ENCODE measurements around the gene TEX101.
"Not testable (repeated sequence)": the region's sequence is repeated elsewhere in the genome, so short reads cannot be mapped to it uniquely, and the experiment has no call there.

TEX101 gene

GRCh38 chr19:43391552-43391935 is 23.1 kb upstream of the TEX101 start:
- not testable (repeated sequence) for H3K4me1 Mint-ChIP-seq (ENCODE audit: low read depth in 2 of 2); ATAC-seq (replicated peaks); H3K36me3 Mint-ChIP-seq (ENCODE audit: insufficient read depth); H3K9me3 Mint-ChIP-seq; H3K27ac Mint-ChIP-seq; H3K4me3 Mint-ChIP-seq; DNase-seq
- H3K27me3 Mint-ChIP-seq: peaks cover 41 to 51% of the 10 kb centered on the region in 2 donors

- H3K27ac Mint-ChIP-seq; H3K36me3 Mint-ChIP-seq (ENCODE audit: insufficient read depth); ATAC-seq (replicated peaks); H3K9me3 Mint-ChIP-seq; H3K4me3 Mint-ChIP-seq; DNase-seq; H3K4me1 Mint-ChIP-seq (ENCODE audit: low read depth in 2 of 2): not testable (repeated sequence)
- peaks cover 44 to 61% of the 10 kb centered on the region in 2 donors for H3K27me3 Mint-ChIP-seq
Observed at GRCh38 chr19:43393501-43393900, 21.2 kb upstream of the TEX101 start.

GRCh38 chr19:43395561-43395960 is 19.1 kb upstream of the TEX101 start:
- no peak overlapping the region for H3K4me3 Mint-ChIP-seq
- peaks cover 61 to 64% of the 10 kb centered on the region in 2 donors for H3K27me3 Mint-ChIP-seq
- DNase-seq (no peak), ATAC-seq (replicated peaks) (no peak)
- no peaks in the 10 kb centered on the region for H3K4me1 Mint-ChIP-seq (ENCODE audit: low read depth in 2 of 2)
- H3K9me3 Mint-ChIP-seq: no peaks in the 10 kb centered on the region
- H3K27ac Mint-ChIP-seq: no peak overlapping the region
- no peaks in the 10 kb centered on the region for H3K36me3 Mint-ChIP-seq (ENCODE audit: insufficient read depth)

DNA sequence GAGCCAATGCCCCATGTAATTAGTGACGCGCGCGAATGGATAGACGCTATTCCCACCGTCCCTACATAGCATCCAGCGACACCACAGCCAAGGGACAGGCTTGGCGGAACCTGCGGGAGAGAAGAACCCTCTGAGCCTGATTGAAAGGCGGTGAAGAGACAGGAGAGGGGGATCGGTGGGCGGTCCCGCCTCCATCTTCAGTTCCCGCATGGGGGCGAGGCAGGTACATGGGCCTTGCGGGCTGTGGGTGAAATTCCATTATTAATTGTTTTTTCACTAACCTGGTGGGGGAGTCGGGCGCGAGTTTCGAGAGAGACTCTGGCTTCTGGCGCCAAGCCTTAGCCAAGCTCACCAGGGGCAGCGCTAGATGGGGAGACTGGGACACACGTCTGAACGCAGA is 8.4 kb upstream of the TEX101 start:
- no peak overlapping the region for H3K4me3 Mint-ChIP-seq
- H3K9me3 Mint-ChIP-seq: no peaks in the 10 kb centered on the region
- no peaks in the 10 kb centered on the region for H3K36me3 Mint-ChIP-seq (ENCODE audit: insufficient read depth)
- H3K27ac Mint-ChIP-seq: no peak overlapping the region
- ATAC-seq (replicated peaks): no peak
- no peaks in the 10 kb centered on the region for H3K4me1 Mint-ChIP-seq (ENCODE audit: low read depth in 2 of 2)
- DNase-seq: no peak
- H3K27me3 Mint-ChIP-seq: peaks cover 28 to 44% of the 10 kb centered on the region in 2 donors

GRCh38 chr19:43407416-43408005 is 7.2 kb upstream of the TEX101 start:
- ATAC-seq (replicated peaks): no peak
- no peak overlapping the region for H3K27ac Mint-ChIP-seq
- no peak overlapping the region for H3K4me3 Mint-ChIP-seq
- DNase-seq: no peak
- no peaks in the 10 kb centered on the region for H3K9me3 Mint-ChIP-seq
- H3K4me1 Mint-ChIP-seq (ENCODE audit: low read depth in 2 of 2): no peaks in the 10 kb centered on the region
- no peaks in the 10 kb centered on the region for H3K36me3 Mint-ChIP-seq (ENCODE audit: insufficient read depth)
- peaks cover 33 to 49% of the 10 kb centered on the region in 2 donors for H3K27me3 Mint-ChIP-seq

- DNase-seq (no peak), ATAC-seq (replicated peaks) (no peak)
- Mint-ChIP-seq H3K4me1 (ENCODE audit: low read depth in 2 of 2) (no peaks in the 10 kb centered on the region), H3K36me3 (ENCODE audit: insufficient read depth) (no peaks in the 10 kb centered on the region), H3K27me3 (peaks cover 28 to 49% of the 10 kb centered on the region in 2 donors), H3K4me3 (no peak overlapping the region), H3K9me3 (no peaks in the 10 kb centered on the region), H3K27ac (no peak overlapping the region)
Observed at GRCh38 chr19:43408043-43408442, 6.6 kb upstream of the TEX101 start.

GRCh38 chr19:43409415-43409814 is 5.3 kb upstream of the TEX101 start:
- Mint-ChIP-seq H3K27ac (no peak overlapping the region), H3K9me3 (no peaks in the 10 kb centered on the region), H3K4me3 (no peak overlapping the region), H3K27me3 (peaks cover 26 to 56% of the 10 kb centered on the region in 2 donors), H3K4me1 (ENCODE audit: low read depth in 2 of 2) (no peaks in the 10 kb centered on the region), H3K36me3 (ENCODE audit: insufficient read depth) (no peaks in the 10 kb centered on the region)
- ATAC-seq (replicated peaks) (no peak), DNase-seq (no peak)

DNA sequence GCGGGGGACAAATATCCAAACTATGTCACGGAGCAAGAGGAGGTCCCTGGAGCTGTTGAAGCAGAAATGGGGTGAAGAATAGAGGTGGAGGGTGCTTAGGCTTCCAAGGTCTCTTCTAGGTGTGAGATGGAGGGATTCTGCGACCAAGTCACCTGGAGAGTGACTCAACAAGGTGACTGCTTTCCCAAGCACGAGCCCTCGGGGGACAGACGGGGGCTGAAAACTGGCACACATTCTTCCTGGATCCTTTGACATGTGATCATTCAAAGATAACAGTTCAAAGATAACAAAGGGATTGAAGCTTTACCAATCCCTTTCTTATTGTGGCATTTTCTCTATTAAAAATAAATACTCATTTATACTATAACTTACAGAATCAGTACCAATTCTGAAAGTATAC is 2.2 kb upstream of the TEX101 start:
- Mint-ChIP-seq H3K27ac (no peak overlapping the region), H3K4me1 (ENCODE audit: low read depth in 2 of 2) (peaks cover 0 to 1% of the 10 kb centered on the region in 2 donors), H3K9me3 (no peaks in the 10 kb centered on the region), H3K27me3 (peaks cover 21 to 41% of the 10 kb centered on the region in 2 donors), H3K36me3 (ENCODE audit: insufficient read depth) (no peaks in the 10 kb centered on the region), H3K4me3 (no peak overlapping the region)
- DNase-seq (no peak), ATAC-seq (replicated peaks) (no peak)

DNA sequence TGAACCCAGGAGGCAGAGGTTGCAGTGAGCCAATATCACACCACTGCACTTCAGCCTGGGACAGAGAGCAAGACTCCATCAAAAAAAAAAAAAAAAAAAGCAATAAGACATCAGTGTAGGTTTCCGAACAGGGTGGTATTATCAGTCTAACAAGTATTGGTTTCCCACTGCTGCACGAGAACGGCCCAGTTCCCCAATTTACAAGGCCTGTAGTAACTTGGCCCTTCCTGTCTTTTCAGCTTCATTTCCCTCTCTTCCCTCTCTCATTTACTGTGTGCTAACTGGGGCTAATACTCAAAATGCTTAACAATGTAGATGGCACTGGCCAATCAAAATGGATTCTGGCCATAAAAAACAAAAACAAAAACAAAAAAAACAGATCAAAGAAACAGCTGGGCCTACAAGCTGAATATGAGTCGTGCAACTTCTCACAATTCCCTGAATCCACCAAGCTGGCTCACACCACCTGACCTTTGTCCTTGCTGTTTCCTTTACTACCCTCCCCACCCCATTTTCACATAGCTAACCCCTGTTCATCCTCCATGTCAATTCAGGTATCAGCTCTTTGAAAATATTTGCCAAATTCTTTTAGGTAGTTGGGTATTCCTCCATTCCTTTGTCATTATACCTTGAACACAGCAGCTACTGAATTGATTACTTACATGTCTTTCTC is 2.4 kb downstream of the TEX101 start:
- DNase-seq (no peak), ATAC-seq (replicated peaks) (no peak)
- H3K27ac Mint-ChIP-seq: no peak overlapping the region
- H3K4me1 Mint-ChIP-seq (ENCODE audit: low read depth in 2 of 2): peaks cover 0 to 1% of the 10 kb centered on the region in 2 donors
- H3K36me3 Mint-ChIP-seq (ENCODE audit: insufficient read depth): no peaks in the 10 kb centered on the region
- H3K4me3 Mint-ChIP-seq: no peak overlapping the region
- no peaks in the 10 kb centered on the region for H3K9me3 Mint-ChIP-seq
- peaks cover 20 to 21% of the 10 kb centered on the region in 2 donors for H3K27me3 Mint-ChIP-seq

DNA sequence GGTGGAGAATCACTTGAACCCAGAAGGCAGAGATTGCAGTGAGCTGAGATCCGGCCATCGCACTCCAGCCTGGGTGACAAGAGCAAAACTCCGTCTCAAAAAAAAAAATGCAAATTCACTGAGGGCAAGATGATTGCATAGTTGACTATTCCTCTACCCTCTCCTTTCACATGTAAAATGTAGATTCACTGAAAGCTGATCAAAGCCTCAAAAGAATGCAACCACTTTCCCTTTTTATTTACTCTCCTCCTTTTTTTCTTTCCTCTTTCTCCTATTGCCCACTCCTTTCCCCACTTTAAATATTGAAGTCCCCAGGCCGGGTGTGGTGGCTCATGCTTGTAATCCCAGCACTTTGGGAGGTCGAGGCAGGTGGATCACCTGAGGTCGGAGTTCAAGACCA is 6.3 kb downstream of the TEX101 start:
- Mint-ChIP-seq H3K4me1 (ENCODE audit: low read depth in 2 of 2) (peaks cover 6% of the 10 kb centered on the region in 2 donors), H3K4me3 (no peak overlapping the region), H3K27me3 (peaks cover 0 to 18% of the 10 kb centered on the region in 2 donors)

GRCh38 chr19:43422000-43422688 is 7.5 kb downstream of the TEX101 start:
- H3K4me1 Mint-ChIP-seq (ENCODE audit: low read depth in 2 of 2): peaks cover 6% of the 10 kb centered on the region in 2 donors
- H3K4me3 Mint-ChIP-seq: no peak overlapping the region
- H3K27ac Mint-ChIP-seq: no peak overlapping the region
- peaks cover 0 to 18% of the 10 kb centered on the region in 2 donors for H3K27me3 Mint-ChIP-seq
- H3K9me3 Mint-ChIP-seq: no peaks in the 10 kb centered on the region
- no peak for DNase-seq
- ATAC-seq (replicated peaks): no peak
- H3K36me3 Mint-ChIP-seq (ENCODE audit: insufficient read depth): no peaks in the 10 kb centered on the region

More for the DNA sequence above, 6.3 kb downstream of the TEX101 start:
- Mint-ChIP-seq H3K9me3 (no peaks in the 10 kb centered on the region), H3K27ac (no peak overlapping the region), H3K36me3 (ENCODE audit: insufficient read depth) (no peaks in the 10 kb centered on the region)
- ATAC-seq (replicated peaks): no peak
- DNase-seq: no peak

DNA sequence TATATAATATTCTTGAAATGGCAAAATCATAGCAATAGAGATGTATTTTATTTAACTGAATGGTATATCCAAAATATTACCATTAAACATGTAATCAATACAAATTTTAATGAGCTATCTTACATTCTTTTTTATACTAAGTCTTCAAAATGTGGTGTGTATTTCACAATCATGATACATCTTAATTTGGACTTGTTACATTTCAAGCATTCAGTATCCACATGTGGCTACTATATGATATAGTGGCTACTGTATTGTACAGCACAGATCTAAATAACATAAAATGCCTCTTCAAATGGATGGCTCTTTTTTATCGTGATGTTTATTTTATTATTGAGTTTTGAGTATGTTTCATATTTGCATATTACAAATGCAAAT is 8.0 kb downstream of the TEX101 start:
- H3K4me1 Mint-ChIP-seq (ENCODE audit: low read depth in 2 of 2): peaks cover 6% of the 10 kb centered on the region in 2 donors
- peaks cover 2% of the 10 kb centered on the region for H3K36me3 Mint-ChIP-seq (ENCODE audit: insufficient read depth)
- H3K4me3 Mint-ChIP-seq: no peak overlapping the region
- no peak for ATAC-seq (replicated peaks)
- peaks cover 0 to 15% of the 10 kb centered on the region in 2 donors for H3K27me3 Mint-ChIP-seq
- H3K9me3 Mint-ChIP-seq: no peaks in the 10 kb centered on the region
- no peak overlapping the region for H3K27ac Mint-ChIP-seq
- DNase-seq: no peak

- Mint-ChIP-seq H3K4me1 (ENCODE audit: low read depth in 2 of 2) (peaks cover 6% of the 10 kb centered on the region in 2 donors), H3K4me3 (no peak overlapping the region), H3K27me3 (peaks cover 0 to 10% of the 10 kb centered on the region in 2 donors), H3K36me3 (ENCODE audit: insufficient read depth) (peaks cover 2% of the 10 kb centered on the region), H3K9me3 (no peaks in the 10 kb centered on the region), H3K27ac (no peak overlapping the region)
- ATAC-seq (replicated peaks) (no peak), DNase-seq (no peak)
Observed at GRCh38 chr19:43423779-43424178, 9.1 kb downstream of the TEX101 start.
